HepG2 (cell line): ENCODE results near the gene KIAA0232. TPM values are rescaled to one million over a fixed set of nuclear protein-coding genes. Genes with fewer than 3 reads are reported as not detected.
A peak's percentile ranks its signal among the peaks of the same experiment; 100 is the strongest.

ENCODE experiments used
- ARID2 ChIP-seq: sonication (generic); formaldehyde crosslinking; IDR thresholded peaks from 2 replicates; pipeline ENCODE4 v1.8.1; 2022; ENCODE audit warnings: mild to moderate bottlenecking, missing genetic modification reagents, borderline replicate concordance
- ASH2L ChIP-seq: fragments of 300-600, 200-600 bp; sonication (generic); IDR thresholded peaks from 2 replicates; pipeline ENCODE4 v1.7.0; 2017; ENCODE audit warnings: low read depth, mild to moderate bottlenecking, moderate library complexity, mixed read lengths, low read length; ENCODE audit not compliant: insufficient read length
- ATF1 ChIP-seq: IDR thresholded peaks from 2 replicates; pipeline ENCODE4 v1.6.1; 2016; ENCODE audit warnings: mild to moderate bottlenecking, control low read depth
- CENPX ChIP-seq: sonication (generic); formaldehyde crosslinking; IDR thresholded peaks from 2 replicates; pipeline ENCODE4 v1.9.0; 2021; ENCODE audit warnings: mild to moderate bottlenecking, missing genetic modification reagents, moderate library complexity
- ERF ChIP-seq: IDR thresholded peaks from 2 replicates; pipeline ENCODE4 v1.6.1; 2018; ENCODE audit warnings: missing biosample characterization, missing genetic modification reagents
- GTF3A ChIP-seq: sonication (generic); formaldehyde crosslinking; conservative IDR thresholded peaks from 2 replicates; pipeline ENCODE4 v1.4.0; 2020; ENCODE audit warnings: mild to moderate bottlenecking, missing genetic modification reagents
- IKZF1 ChIP-seq: fragments of 450-650 bp; IDR thresholded peaks from 2 replicates; pipeline ENCODE4 v1.7.1; 2016
- JUNB ChIP-seq: sonication (generic); formaldehyde crosslinking; IDR thresholded peaks from 2 replicates; pipeline ENCODE4 v1.8.0; 2022; ENCODE audit warnings: missing genetic modification reagents, mild to moderate bottlenecking, borderline replicate concordance
- PHF5A ChIP-seq: IDR thresholded peaks from one replicate; pipeline ENCODE4 v1.6.1; 2018; ENCODE audit warnings: low read depth, missing genetic modification reagents; ENCODE audit not compliant: unreplicated experiment
- RAD21 ChIP-seq: fragments of 450-650 bp; formaldehyde crosslinking; IDR thresholded peaks from 2 replicates; pipeline ENCODE4 v1.5.0; 2020; ENCODE audit warnings: mild to moderate bottlenecking
- RBAK ChIP-seq: sonication (generic); formaldehyde crosslinking; IDR thresholded peaks from 2 replicates; pipeline ENCODE4 v1.5.1; 2020; ENCODE audit warnings: mild to moderate bottlenecking, missing genetic modification reagents
- TMF1 ChIP-seq: sonication (generic); formaldehyde crosslinking; IDR thresholded peaks from 2 replicates; pipeline ENCODE4 v1.8.1; 2022; ENCODE audit warnings: low read depth, missing genetic modification reagents
- TP53 ChIP-seq: sonication (generic); formaldehyde crosslinking; conservative IDR thresholded peaks from 2 replicates; pipeline ENCODE4 v1.4.0; 2020; ENCODE audit warnings: missing genetic modification reagents
- ZBTB20 ChIP-seq: sonication (generic); formaldehyde crosslinking; IDR thresholded peaks from 2 replicates; pipeline ENCODE4 v1.8.1; 2023; ENCODE audit warnings: missing genetic modification reagents, low read depth, mild to moderate bottlenecking, borderline replicate concordance
- ZFP62 ChIP-seq: sonication (generic); formaldehyde crosslinking; IDR thresholded peaks from 2 replicates; pipeline ENCODE4 v1.4.0; 2020; ENCODE audit warnings: missing genetic modification reagents
- ZNF230 ChIP-seq: sonication (generic); formaldehyde crosslinking; IDR thresholded peaks from 2 replicates; pipeline ENCODE4 v1.4.0; 2020; ENCODE audit warnings: mild to moderate bottlenecking, missing genetic modification reagents
- ZNF256 ChIP-seq: sonication (generic); formaldehyde crosslinking; conservative IDR thresholded peaks from 2 replicates; pipeline ENCODE4 v1.4.0; 2020; ENCODE audit warnings: missing genetic modification reagents
- ZNF260 ChIP-seq: sonication (generic); formaldehyde crosslinking; IDR thresholded peaks from 2 replicates; pipeline ENCODE4 v1.4.0; 2020; ENCODE audit warnings: missing genetic modification reagents, low read depth, mild to moderate bottlenecking, borderline replicate concordance
- ZNF605 ChIP-seq: sonication (generic); formaldehyde crosslinking; IDR thresholded peaks from 2 replicates; pipeline ENCODE4 v1.8.0; 2022; ENCODE audit warnings: mild to moderate bottlenecking, missing genetic modification reagents
- ZNF703 ChIP-seq: sonication (generic); formaldehyde crosslinking; IDR thresholded peaks from 2 replicates; pipeline ENCODE4 v1.5.1; 2020; ENCODE audit warnings: missing genetic modification reagents, mild to moderate bottlenecking, moderate library complexity, borderline replicate concordance
- ZSCAN12 ChIP-seq: sonication (generic); formaldehyde crosslinking; IDR thresholded peaks from 2 replicates; pipeline ENCODE4 v1.9.0; 2021; ENCODE audit warnings: mild to moderate bottlenecking, missing genetic modification reagents
- polyA plus RNA-seq, 8 experiments: library from polyadenylated mRNA; depleted of rRNA in 3 of 8; stranded (reverse) in 7 of 8; unstranded in 1 of 8; fragments of >200 nt; fragmentation: Illumina TruSeq in 4 of 8; extraction: Trizol in 4 of 8; gene quantifications; 2 replicates each; pipeline versions ENCODE4 v1.2.1 to v1.2.3, GENCODE V29; 2011 to 2016; ENCODE audit warnings: low read depth in 4 of 8, missing spikeins in 1 of 8, mixed read lengths in 1 of 8; ENCODE audit not compliant: insufficient read depth in 1 of 8
- total RNA-seq, 5 experiments: library from RNA; depleted of rRNA; stranded (reverse); fragments of >200 nt; fragmentation: Illumina TruSeq; extraction: Trizol; gene quantifications; 2 replicates each; pipeline ENCODE4 v1.2.3, GENCODE V29; 2016; ENCODE audit warnings: low read depth in 1 of 5
- TF ChIP-seq, protein P1 (sequence below): IDR thresholded peaks from 2 replicates; pipeline ENCODE4 v1.6.1; 2016; ENCODE audit warnings: missing compliant biosample characterization, missing genetic modification reagents, borderline replicate concordance
- TF ChIP-seq, protein P2 (sequence below): IDR thresholded peaks from 2 replicates; pipeline ENCODE4 v1.6.1; 2016; ENCODE audit warnings: control low read depth
- TF ChIP-seq, protein P3 (sequence below): sonication (generic); formaldehyde crosslinking; IDR thresholded peaks from 2 replicates; pipeline ENCODE4 v1.5.1; 2020; ENCODE audit warnings: mild to moderate bottlenecking, missing genetic modification reagents, borderline replicate concordance
- TF ChIP-seq, protein P4 (sequence below): sonication (generic); formaldehyde crosslinking; IDR thresholded peaks from 2 replicates; pipeline ENCODE4 v1.4.0; 2020; ENCODE audit warnings: missing genetic modification reagents
- TF ChIP-seq, protein P5 (sequence below): IDR thresholded peaks from 2 replicates; pipeline ENCODE4 v1.6.1; 2016; ENCODE audit warnings: missing genetic modification reagents, missing compliant biosample characterization

KIAA0232 gene
- total and polyA plus RNA-seq, 2 of the 13 experiments (the other 11 are each of a cell fraction or from before 2014, with no cell fraction given) = 7.8 to 17.1 TPM

DNA sequence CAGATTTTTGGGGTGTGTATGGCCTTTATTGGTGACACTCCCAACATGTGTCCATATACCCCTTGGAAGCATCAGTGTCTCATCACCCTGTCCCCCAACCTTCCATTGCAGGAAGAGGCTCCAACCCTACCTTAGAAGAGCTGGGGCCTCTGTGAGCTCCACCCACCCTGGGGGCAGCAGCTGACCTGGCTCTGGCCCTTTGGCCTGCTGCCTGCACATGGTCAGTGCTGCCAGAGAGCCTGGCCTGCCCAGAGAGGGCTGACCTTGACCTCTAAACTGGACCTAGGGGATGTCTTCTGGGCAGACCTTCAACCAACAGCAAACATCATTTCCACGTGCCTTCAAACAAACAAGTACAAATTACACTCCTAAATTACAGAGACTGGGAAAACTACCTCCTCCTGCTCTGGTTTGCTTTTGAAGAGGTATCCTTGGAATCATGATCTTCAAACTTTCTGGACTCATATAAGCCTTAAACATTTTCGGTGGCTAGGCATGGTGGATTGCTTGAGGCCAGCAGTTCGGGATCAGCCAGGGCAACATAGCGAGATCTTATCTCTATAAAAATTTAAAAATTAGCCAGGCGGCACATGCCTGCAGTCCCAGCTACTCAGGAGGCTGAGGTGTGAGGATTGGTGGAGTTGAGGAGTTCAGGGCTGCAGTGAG, 27.3 kb upstream of the KIAA0232 start (continued):
- TF ChIP-seq, protein P1, sequence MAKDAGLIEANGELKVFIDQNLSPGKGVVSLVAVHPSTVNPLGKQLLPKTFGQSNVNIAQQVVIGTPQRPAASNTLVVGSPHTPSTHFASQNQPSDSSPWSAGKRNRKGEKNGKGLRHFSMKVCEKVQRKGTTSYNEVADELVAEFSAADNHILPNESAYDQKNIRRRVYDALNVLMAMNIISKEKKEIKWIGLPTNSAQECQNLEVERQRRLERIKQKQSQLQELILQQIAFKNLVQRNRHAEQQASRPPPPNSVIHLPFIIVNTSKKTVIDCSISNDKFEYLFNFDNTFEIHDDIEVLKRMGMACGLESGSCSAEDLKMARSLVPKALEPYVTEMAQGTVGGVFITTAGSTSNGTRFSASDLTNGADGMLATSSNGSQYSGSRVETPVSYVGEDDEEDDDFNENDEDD = peak; percentile 74; the same call in 1 of the 2 replicates
- TF ChIP-seq JUNB (CRISPR knock-in tag) = no peak
- no peak for TF ChIP-seq IKZF1
- TF ChIP-seq ZFP62 = no peak
- TF ChIP-seq, protein P2, sequence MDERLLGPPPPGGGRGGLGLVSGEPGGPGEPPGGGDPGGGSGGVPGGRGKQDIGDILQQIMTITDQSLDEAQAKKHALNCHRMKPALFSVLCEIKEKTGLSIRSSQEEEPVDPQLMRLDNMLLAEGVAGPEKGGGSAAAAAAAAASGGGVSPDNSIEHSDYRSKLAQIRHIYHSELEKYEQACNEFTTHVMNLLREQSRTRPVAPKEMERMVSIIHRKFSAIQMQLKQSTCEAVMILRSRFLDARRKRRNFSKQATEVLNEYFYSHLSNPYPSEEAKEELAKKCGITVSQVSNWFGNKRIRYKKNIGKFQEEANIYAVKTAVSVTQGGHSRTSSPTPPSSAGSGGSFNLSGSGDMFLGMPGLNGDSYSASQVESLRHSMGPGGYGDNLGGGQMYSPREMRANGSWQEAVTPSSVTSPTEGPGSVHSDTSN (CRISPR knock-in tag) = no peak
- TF ChIP-seq ATF1 = no peak
- TF ChIP-seq, protein P3, sequence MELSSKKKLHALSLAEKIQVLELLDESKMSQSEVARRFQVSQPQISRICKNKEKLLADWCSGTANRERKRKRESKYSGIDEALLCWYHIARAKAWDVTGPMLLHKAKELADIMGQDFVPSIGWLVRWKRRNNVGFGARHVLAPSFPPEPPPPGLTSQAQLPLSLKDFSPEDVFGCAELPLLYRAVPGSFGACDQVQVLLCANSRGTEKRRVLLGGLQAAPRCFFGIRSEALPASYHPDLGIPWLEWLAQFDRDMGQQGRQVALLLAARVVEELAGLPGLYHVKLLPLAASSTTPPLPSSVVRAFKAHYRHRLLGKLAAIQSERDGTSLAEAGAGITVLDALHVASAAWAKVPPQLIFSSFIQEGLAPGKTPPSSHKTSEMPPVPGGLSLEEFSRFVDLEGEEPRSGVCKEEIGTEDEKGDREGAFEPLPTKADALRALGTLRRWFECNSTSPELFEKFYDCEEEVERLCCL (CRISPR knock-in tag) = peak; percentile 54; the same call in 1 of the 2 replicates
- peak; percentile 81; the same call in 1 of the 2 replicates for TF ChIP-seq ZNF703 (CRISPR knock-in tag)
- peak; percentile 49; the same call in 1 of the 2 replicates for TF ChIP-seq TMF1 (CRISPR knock-in tag)
- TF ChIP-seq ZNF256 = 0 out of 2 replicates have a peak, but pooled peaks have one; percentile 34
- no peak for TF ChIP-seq RAD21 (CRISPR knock-in tag)
- TF ChIP-seq ZNF260 = no peak
- peak; percentile 92; the same call in 1 of the 2 replicates for TF ChIP-seq ZBTB20 (CRISPR knock-in tag)
- TF ChIP-seq ZNF605 (CRISPR knock-in tag) = peak; percentile 83
- 0 out of 2 replicates have a peak, but pooled peaks have one; percentile 54 for TF ChIP-seq ARID2
- no peak for TF ChIP-seq ZSCAN12
- TF ChIP-seq CENPX (CRISPR knock-in tag) = no peak
- peak; percentile 97 for TF ChIP-seq ERF
- no peak for TF ChIP-seq TP53 (CRISPR knock-in tag)
- TF ChIP-seq ASH2L = no peak
- TF ChIP-seq, protein P4, sequence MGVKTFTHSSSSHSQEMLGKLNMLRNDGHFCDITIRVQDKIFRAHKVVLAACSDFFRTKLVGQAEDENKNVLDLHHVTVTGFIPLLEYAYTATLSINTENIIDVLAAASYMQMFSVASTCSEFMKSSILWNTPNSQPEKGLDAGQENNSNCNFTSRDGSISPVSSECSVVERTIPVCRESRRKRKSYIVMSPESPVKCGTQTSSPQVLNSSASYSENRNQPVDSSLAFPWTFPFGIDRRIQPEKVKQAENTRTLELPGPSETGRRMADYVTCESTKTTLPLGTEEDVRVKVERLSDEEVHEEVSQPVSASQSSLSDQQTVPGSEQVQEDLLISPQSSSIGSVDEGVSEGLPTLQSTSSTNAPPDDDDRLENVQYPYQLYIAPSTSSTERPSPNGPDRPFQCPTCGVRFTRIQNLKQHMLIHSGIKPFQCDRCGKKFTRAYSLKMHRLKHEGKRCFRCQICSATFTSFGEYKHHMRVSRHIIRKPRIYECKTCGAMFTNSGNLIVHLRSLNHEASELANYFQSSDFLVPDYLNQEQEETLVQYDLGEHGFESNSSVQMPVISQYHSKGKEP = no peak
- 0 out of 2 replicates have a peak, but pooled peaks have one; percentile 44 for TF ChIP-seq RBAK (CRISPR knock-in tag)
- TF ChIP-seq, protein P5, sequence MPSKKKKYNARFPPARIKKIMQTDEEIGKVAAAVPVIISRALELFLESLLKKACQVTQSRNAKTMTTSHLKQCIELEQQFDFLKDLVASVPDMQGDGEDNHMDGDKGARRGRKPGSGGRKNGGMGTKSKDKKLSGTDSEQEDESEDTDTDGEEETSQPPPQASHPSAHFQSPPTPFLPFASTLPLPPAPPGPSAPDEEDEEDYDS (CRISPR knock-in tag) = peak; percentile 51
- TF ChIP-seq GTF3A (CRISPR knock-in tag) = no peak
- TF ChIP-seq ZNF230 (CRISPR knock-in tag) = peak; percentile 35; the same call in 1 of the 2 replicates
- TF ChIP-seq PHF5A = peak; percentile 92
